Parathyroid adenoma (tissue), 2 donors: ENCODE results near the gene ANK2.

ENCODE experiments used
- H2AFZ ChIP-seq: fragments of 300-600 bp; sonication (generic); one replicate; pipeline ENCODE4 v1.7.0; 2017; ENCODE audit warnings: antibody characterized with exemption, mild to moderate bottlenecking
- H3K27ac ChIP-seq: fragments of 300-600 bp; sonication (generic); one replicate; pipeline ENCODE4 v1.7.0; 2017
- H3K27me3 ChIP-seq: fragments of 300-600 bp; sonication (generic); one replicate; pipeline ENCODE4 v1.7.0; 2017; ENCODE audit warnings: low read length; ENCODE audit not compliant: control insufficient read depth, insufficient read depth
- H3K36me3 ChIP-seq: fragments of 300-600 bp; sonication (generic); one replicate; pipeline ENCODE4 v1.7.0; 2017; ENCODE audit warnings: low read length; ENCODE audit not compliant: control insufficient read depth, insufficient read depth
- H3K4me1 ChIP-seq: fragments of 300-600 bp; sonication (generic); one replicate; pipeline ENCODE4 v1.7.0; 2017; ENCODE audit warnings: control low read depth
- H3K4me2 ChIP-seq: fragments of 300-600 bp; sonication (generic); one replicate; pipeline ENCODE4 v1.7.0; 2017; ENCODE audit warnings: low read length
- H3K4me3 ChIP-seq: fragments of 300-600 bp; sonication (generic); one replicate; pipeline ENCODE4 v1.7.0; 2017; ENCODE audit warnings: low read depth, low read length
- H3K79me2 ChIP-seq: fragments of 300-600 bp; sonication (generic); one replicate; pipeline ENCODE4 v1.7.0; 2017; ENCODE audit warnings: control low read depth
- H3K9ac ChIP-seq: fragments of 300-600 bp; sonication (generic); one replicate; pipeline ENCODE4 v1.7.0; 2017; ENCODE audit warnings: mild to moderate bottlenecking
- H3K9me3 ChIP-seq: fragments of 300-600 bp; sonication (generic); one replicate; pipeline ENCODE4 v1.7.0; 2017; ENCODE audit warnings: low read length; ENCODE audit not compliant: control insufficient read depth
- TF ChIP-seq, protein P1 (sequence below): fragments of 300-600 bp; sonication (generic); IDR thresholded peaks from one replicate; pipeline ENCODE4 v1.7.0; 2017; ENCODE audit warnings: antibody characterized with exemption, mild to moderate bottlenecking
- donor health status: primary hyperparathyroidism.

Gene ANK2

DNA sequence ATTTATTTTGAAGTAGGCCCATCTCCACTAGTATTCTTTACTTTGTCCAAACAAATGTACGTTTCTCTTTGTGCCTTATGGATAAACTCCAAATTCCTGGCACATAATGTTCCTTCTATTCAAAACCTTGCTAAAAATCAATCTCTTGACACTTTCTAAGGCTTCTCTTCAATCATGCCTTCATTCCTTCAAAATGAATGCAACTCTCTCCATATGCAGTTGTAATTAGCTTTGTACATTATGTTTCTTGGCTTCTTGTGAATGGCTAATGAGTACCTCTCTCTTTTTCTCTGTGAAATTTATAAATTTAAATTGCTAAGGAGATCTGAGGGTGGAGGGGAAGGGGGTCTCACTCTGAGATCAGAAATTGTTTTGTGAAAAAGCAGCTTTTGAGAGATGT is 24.0 kb upstream of the ANK2 start:
- Histone ChIP-seq H3K4me3 (no peak overlapping the region), H3K4me2 (no peak overlapping the region), H3K4me1 (peaks cover 19% of the 10 kb centered on the region), H3K27me3 (no peaks in the 10 kb centered on the region), H3K9ac (no peak overlapping the region), H2AFZ (peak overlapping the region; percentile 57), H3K9me3 (no peaks in the 10 kb centered on the region), H3K27ac (peak overlapping the region; percentile 84), H3K79me2 (no peaks in the 10 kb centered on the region), H3K36me3 (no peaks in the 10 kb centered on the region)
- TF ChIP-seq, protein P1, sequence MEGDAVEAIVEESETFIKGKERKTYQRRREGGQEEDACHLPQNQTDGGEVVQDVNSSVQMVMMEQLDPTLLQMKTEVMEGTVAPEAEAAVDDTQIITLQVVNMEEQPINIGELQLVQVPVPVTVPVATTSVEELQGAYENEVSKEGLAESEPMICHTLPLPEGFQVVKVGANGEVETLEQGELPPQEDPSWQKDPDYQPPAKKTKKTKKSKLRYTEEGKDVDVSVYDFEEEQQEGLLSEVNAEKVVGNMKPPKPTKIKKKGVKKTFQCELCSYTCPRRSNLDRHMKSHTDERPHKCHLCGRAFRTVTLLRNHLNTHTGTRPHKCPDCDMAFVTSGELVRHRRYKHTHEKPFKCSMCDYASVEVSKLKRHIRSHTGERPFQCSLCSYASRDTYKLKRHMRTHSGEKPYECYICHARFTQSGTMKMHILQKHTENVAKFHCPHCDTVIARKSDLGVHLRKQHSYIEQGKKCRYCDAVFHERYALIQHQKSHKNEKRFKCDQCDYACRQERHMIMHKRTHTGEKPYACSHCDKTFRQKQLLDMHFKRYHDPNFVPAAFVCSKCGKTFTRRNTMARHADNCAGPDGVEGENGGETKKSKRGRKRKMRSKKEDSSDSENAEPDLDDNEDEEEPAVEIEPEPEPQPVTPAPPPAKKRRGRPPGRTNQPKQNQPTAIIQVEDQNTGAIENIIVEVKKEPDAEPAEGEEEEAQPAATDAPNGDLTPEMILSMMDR = no peak

DNA sequence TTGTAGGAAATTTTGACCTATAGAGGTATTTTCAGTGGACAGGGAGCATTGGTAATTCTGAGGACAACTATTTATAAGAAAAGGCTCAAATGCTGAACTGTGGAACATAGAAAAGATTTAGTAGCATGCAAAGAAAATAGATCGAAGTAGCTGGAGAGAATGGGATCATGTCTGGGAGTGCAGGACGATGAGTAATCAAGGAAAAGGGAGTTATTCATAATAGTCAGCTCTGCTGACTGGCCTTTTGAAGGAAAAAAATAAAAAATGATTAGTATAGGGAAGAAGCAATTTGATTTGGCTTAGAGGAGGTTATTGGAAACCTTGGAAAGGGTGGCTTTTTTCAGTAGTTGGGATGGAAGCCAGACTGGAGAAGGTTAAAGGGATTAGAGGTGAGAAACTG is 22.9 kb upstream of the ANK2 start:
- Histone ChIP-seq H3K9ac (no peak overlapping the region), H3K4me1 (peaks cover 19% of the 10 kb centered on the region), H3K27me3 (no peaks in the 10 kb centered on the region), H3K9me3 (no peaks in the 10 kb centered on the region), H3K4me2 (no peak overlapping the region), H3K79me2 (no peaks in the 10 kb centered on the region), H3K27ac (peak overlapping the region; percentile 84), H3K36me3 (no peaks in the 10 kb centered on the region), H3K4me3 (no peak overlapping the region), H2AFZ (peak overlapping the region; percentile 57)
- TF ChIP-seq, protein P1 = no peak

DNA sequence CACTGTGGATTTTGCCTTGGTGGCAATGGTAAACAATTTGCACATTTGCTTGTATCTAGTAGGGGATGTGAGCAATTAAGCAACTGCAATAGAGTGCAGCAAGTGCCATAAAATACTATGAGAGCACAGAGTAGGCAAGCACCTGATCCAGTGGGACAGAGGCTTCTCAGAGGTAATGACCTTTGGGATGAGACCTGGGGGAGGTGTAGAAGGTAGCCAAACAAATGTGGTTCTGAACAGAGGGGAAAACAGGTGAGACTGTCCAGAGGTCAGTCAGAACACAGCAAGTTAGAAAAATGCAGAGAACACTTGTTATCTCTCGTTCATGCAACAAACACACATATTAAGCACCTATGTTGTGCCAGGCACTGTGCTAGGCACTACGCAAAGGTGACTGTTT is 21.4 kb upstream of the ANK2 start:
- no peaks in the 10 kb centered on the region for H3K79me2 ChIP-seq
- no peak overlapping the region for H3K4me2 ChIP-seq
- TF ChIP-seq, protein P1 = no peak
- no peak overlapping the region for H3K4me3 ChIP-seq
- H3K4me1 ChIP-seq = peaks cover 19% of the 10 kb centered on the region
- H2AFZ ChIP-seq = no peak overlapping the region
- H3K36me3 ChIP-seq = no peaks in the 10 kb centered on the region
- no peaks in the 10 kb centered on the region for H3K9me3 ChIP-seq
- H3K27me3 ChIP-seq = no peaks in the 10 kb centered on the region
- peak overlapping the region; percentile 84 for H3K27ac ChIP-seq
- no peak overlapping the region for H3K9ac ChIP-seq

DNA sequence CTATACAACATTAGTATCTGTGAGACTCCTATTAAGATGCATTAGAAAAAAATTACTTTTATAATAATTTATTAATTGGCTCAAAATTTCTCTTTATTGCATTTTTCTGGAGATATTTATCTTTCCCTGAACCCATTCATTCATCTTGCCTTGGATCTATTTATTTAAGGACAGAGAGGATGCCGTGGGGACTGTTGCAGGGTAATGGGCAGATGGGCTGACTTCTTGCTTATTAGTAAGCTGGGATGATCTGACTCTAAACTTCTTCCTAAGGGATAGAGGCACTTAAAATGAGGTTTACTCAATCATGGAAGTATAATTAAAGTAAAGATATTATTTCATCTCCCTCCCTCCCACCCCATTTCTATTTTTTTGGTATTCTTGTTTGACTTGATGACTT is 18.2 kb upstream of the ANK2 start:
- Histone ChIP-seq H3K4me2 (no peak overlapping the region), H3K36me3 (no peaks in the 10 kb centered on the region), H3K4me1 (peaks cover 17% of the 10 kb centered on the region), H3K9me3 (no peaks in the 10 kb centered on the region), H2AFZ (no peak overlapping the region), H3K27me3 (no peaks in the 10 kb centered on the region), H3K4me3 (no peak overlapping the region), H3K27ac (no peak overlapping the region), H3K9ac (no peak overlapping the region), H3K79me2 (no peaks in the 10 kb centered on the region)
- TF ChIP-seq, protein P1 = no peak

DNA sequence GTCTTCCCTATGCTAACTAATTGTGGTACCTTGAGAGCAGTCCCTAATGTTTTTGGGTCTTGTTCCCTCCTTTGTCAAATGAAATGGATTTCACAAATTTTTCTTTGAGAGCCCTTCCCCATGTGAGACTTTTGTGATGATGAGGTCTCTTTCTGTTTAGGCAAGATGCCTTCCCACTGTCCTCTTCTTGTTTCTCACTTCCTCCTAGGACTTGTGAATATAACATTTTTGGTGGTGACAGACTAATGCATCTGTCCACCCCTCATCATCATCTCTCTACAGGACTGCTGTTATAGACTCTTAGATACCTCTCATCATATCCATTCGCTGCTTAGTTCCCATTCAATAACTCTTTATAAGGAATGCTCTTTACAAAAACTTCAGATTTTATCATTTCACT is 8.7 kb upstream of the ANK2 start:
- H3K27ac ChIP-seq = no peak overlapping the region
- no peaks in the 10 kb centered on the region for H3K79me2 ChIP-seq
- H2AFZ ChIP-seq = no peak overlapping the region
- no peaks in the 10 kb centered on the region for H3K27me3 ChIP-seq
- H3K4me1 ChIP-seq = no peaks in the 10 kb centered on the region
- no peaks in the 10 kb centered on the region for H3K36me3 ChIP-seq
- no peak overlapping the region for H3K4me3 ChIP-seq
- no peak overlapping the region for H3K4me2 ChIP-seq
- no peak overlapping the region for H3K9ac ChIP-seq
- H3K9me3 ChIP-seq = no peaks in the 10 kb centered on the region
- TF ChIP-seq, protein P1 = no peak
